ENCODE data around the gene CNKSR3. TPM values are rescaled to one million over a fixed set of nuclear protein-coding genes. Genes with fewer than 3 reads are reported as not detected.
A peak's percentile ranks its signal among the peaks of the same experiment; 100 is the strongest.
"Not testable (repeated sequence)": the region's sequence is repeated elsewhere in the genome, so short reads cannot be mapped to it uniquely, and the experiment has no call there.

CNKSR3 gene
- total and polyA plus RNA-seq, 2 experiments from 2014 or later: 4.4 to 4.7 TPM

GRCh38 chr6:154518396-154518795, 7.9 kb upstream of the CNKSR3 start:
- no peak overlapping the region for H3K27ac ChIP-seq
- no peak for TF ChIP-seq CTCF (IDR thresholded peaks at IDR 0.05; ENCODE audit: low read depth, low read length)
- peaks cover 17% of the 10 kb centered on the region for H3K4me1 ChIP-seq (ENCODE audit: low read depth)
- no peaks in the 10 kb centered on the region for H3K9me3 ChIP-seq (ENCODE audit: low read depth)
- no peaks in the 10 kb centered on the region for H3K27me3 ChIP-seq
- no peak for DNase-seq (ENCODE audit: low read depth in 1 of 2, low spot score in 1 of 2)
- H3K4me3 ChIP-seq: no peak overlapping the region
- H3K36me3 ChIP-seq: no peaks in the 10 kb centered on the region

- DNase-seq (ENCODE audit: low read depth in 1 of 2, low spot score in 1 of 2): no peak
- Histone ChIP-seq H3K36me3 (no peaks in the 10 kb centered on the region), H3K9me3 (ENCODE audit: low read depth) (no peaks in the 10 kb centered on the region), H3K27ac (no peak overlapping the region), H3K4me3 (no peak overlapping the region), H3K27me3 (no peaks in the 10 kb centered on the region), H3K4me1 (ENCODE audit: low read depth) (peaks cover 17% of the 10 kb centered on the region)
- no peak for TF ChIP-seq CTCF (IDR thresholded peaks at IDR 0.05; ENCODE audit: low read depth, low read length)
These were observed 5.8 kb upstream of the CNKSR3 start for GRCh38 chr6:154516276-154516675.

- Histone ChIP-seq H3K27me3 (no peaks in the 10 kb centered on the region), H3K4me1 (ENCODE audit: low read depth) (peaks cover 21% of the 10 kb centered on the region), H3K36me3 (no peaks in the 10 kb centered on the region), H3K27ac (no peak overlapping the region), H3K4me3 (no peak overlapping the region), H3K9me3 (ENCODE audit: low read depth) (no peaks in the 10 kb centered on the region)
- peak in 1 of 2 donors; percentile 46 for DNase-seq (ENCODE audit: low read depth in 1 of 2, low spot score in 1 of 2)
- no peak for TF ChIP-seq CTCF (IDR thresholded peaks at IDR 0.05; ENCODE audit: low read depth, low read length)
These were observed 5.3 kb upstream of the CNKSR3 start for GRCh38 chr6:154515826-154516225.

GRCh38 chr6:154515076-154515475, 4.6 kb upstream of the CNKSR3 start:
- not testable (repeated sequence) for H3K27me3 ChIP-seq; H3K9me3 ChIP-seq (ENCODE audit: low read depth); DNase-seq (ENCODE audit: low read depth in 1 of 2, low spot score in 1 of 2); H3K36me3 ChIP-seq; H3K4me3 ChIP-seq; H3K27ac ChIP-seq
- H3K4me1 ChIP-seq (ENCODE audit: low read depth): peaks cover 19% of the 10 kb centered on the region

GRCh38 chr6:154514481-154514880, 4.0 kb upstream of the CNKSR3 start:
- no peak for TF ChIP-seq CTCF (IDR thresholded peaks at IDR 0.05; ENCODE audit: low read depth, low read length)
- H3K4me1 ChIP-seq (ENCODE audit: low read depth): peaks cover 13% of the 10 kb centered on the region

GRCh38 chr6:154513601-154514320, 3.3 kb upstream of the CNKSR3 start:
- no peaks in the 10 kb centered on the region for H3K27me3 ChIP-seq
- H3K27ac ChIP-seq: no peak overlapping the region
- H3K4me1 ChIP-seq (ENCODE audit: low read depth): peaks cover 15% of the 10 kb centered on the region
- no peaks in the 10 kb centered on the region for H3K36me3 ChIP-seq
- H3K9me3 ChIP-seq (ENCODE audit: low read depth): no peaks in the 10 kb centered on the region
- DNase-seq (ENCODE audit: low read depth in 1 of 2, low spot score in 1 of 2): no peak
- no peak overlapping the region for H3K4me3 ChIP-seq
- no peak for TF ChIP-seq CTCF (IDR thresholded peaks at IDR 0.05; ENCODE audit: low read depth, low read length)

More at GRCh38 chr6:154514481-154514880, 4.0 kb upstream of the CNKSR3 start:
- no peaks in the 10 kb centered on the region for H3K9me3 ChIP-seq (ENCODE audit: low read depth)
- no peaks in the 10 kb centered on the region for H3K36me3 ChIP-seq
- H3K4me3 ChIP-seq: no peak overlapping the region
- no peak for DNase-seq (ENCODE audit: low read depth in 1 of 2, low spot score in 1 of 2)
- H3K27me3 ChIP-seq: no peaks in the 10 kb centered on the region
- no peak overlapping the region for H3K27ac ChIP-seq
